Gastroesophageal sphincter (tissue), 4 donors: ENCODE results near the gene CWC25. TPM values are rescaled to one million over a fixed set of nuclear protein-coding genes. Genes with fewer than 3 reads are reported as not detected.

ENCODE experiments used
- ATAC-seq: fragments of 150-250 bp; one replicate; pipeline ENCODE4 v1.9.1; 2016; ENCODE audit warnings: mild to moderate bottlenecking, moderate library complexity
- H3K27ac ChIP-seq, 4 donors: fragments of 200-600 bp; sonication (generic) in 3 of 4; 1 replicate in 3 of 4; 2 replicates in 1 of 4; pipeline ENCODE4 v1.5.1; 2016 to 2019
- H3K27me3 ChIP-seq: fragments of 200-600 bp; sonication (generic); one replicate; pipeline ENCODE4 v1.5.1; 2019
- H3K36me3 ChIP-seq, 2 donors: fragments of 200-600 bp; sonication (generic); one replicate each; pipeline ENCODE4 v1.5.1; 2019; ENCODE audit warnings: control low read depth in 1 of 2
- H3K4me1 ChIP-seq, 3 donors: fragments of 200-600 bp; sonication (generic); 1 replicate in 2 of 3; 2 replicates in 1 of 3; pipeline ENCODE4 v1.5.1; 2016 to 2019; ENCODE audit warnings: control low read depth in 2 of 3
- H3K4me3 ChIP-seq, 2 donors: fragments of 200-600 bp; sonication (generic); one replicate each; pipeline ENCODE4 v1.5.1; 2019; ENCODE audit warnings: mild to moderate bottlenecking in 1 of 2, moderate library complexity in 1 of 2
- H3K9me3 ChIP-seq, 3 donors: fragments of 200-600 bp; sonication (generic); one replicate each; pipeline ENCODE4 v1.5.1; 2017 to 2019; ENCODE audit warnings: control low read depth in 2 of 3
- CTCF ChIP-seq, 4 experiments: fragments of 200-600 bp in 2 of 4; fragments of 450-650 bp in 2 of 4; sonication (generic) in 1 of 4; IDR thresholded peaks; one replicate each; pipeline ENCODE4 v1.5.1; 2017 to 2019; ENCODE audit warnings: antibody characterized with exemption in 4 of 4, mild to moderate bottlenecking in 2 of 4, moderate library complexity in 2 of 4
- EP300 ChIP-seq: sonication (generic); formaldehyde crosslinking; IDR thresholded peaks from one replicate; pipeline ENCODE4 v1.6.1; 2017; ENCODE audit warnings: antibody characterized with exemption, mild to moderate bottlenecking
- POLR2A ChIP-seq, 2 donors: fragments of 450-650 bp; IDR thresholded peaks; one replicate each; pipeline ENCODE4 v1.6.1; 2017; ENCODE audit warnings: antibody characterized with exemption in 2 of 2, mild to moderate bottlenecking in 2 of 2, moderate library complexity in 1 of 2
- POLR2AphosphoS5 ChIP-seq: sonication (generic); formaldehyde crosslinking; IDR thresholded peaks from one replicate; pipeline ENCODE4 v1.6.1; 2017; ENCODE audit warnings: antibody characterized with exemption
- WGBS, 2 donors: methylation state at CpG; one replicate each; pipeline ENCODE4 v1.1.5; 2018; ENCODE audit warnings: low coverage in 1 of 2; 5-methylcytosine and 5-hydroxymethylcytosine counted together
- total RNA-seq, 4 donors: library from RNA; depleted of rRNA; stranded (reverse); fragments of >200 nt; gene quantifications; one replicate each; pipeline ENCODE4 v1.1.0, GENCODE V29; 2016

The CWC25 gene
- total RNA-seq, 4 donors from 2014 or later = 13.6 to 35.0 (median 23.3) TPM

- Histone ChIP-seq H3K27me3 (no peaks in the 10 kb centered on the region), H3K4me3 (no peak overlapping the region), H3K4me1 (no peaks in the 10 kb centered on the region), H3K27ac (no peak overlapping the region), H3K36me3 (peaks cover 4 to 86% of the 10 kb centered on the region in 2 donors), H3K9me3 (no peaks in the 10 kb centered on the region)
- ATAC-seq = no peak
- TF ChIP-seq POLR2A (IDR thresholded peaks at IDR 0.05) (no peak), POLR2AphosphoS5 (no peak), EP300 (no peak), CTCF (IDR thresholded peaks at IDR 0.05) (no peak)
- WGBS, 2 donors = 92 to 100% methylated on average over 2 to 3 of the region's 3 CpGs
These were observed 41.9 kb downstream of the CWC25 start for GRCh38 chr17:38783227-38783626.

- no peaks in the 10 kb centered on the region for H3K4me1 ChIP-seq
- H3K27ac ChIP-seq = no peak overlapping the region
- peaks cover 4 to 100% of the 10 kb centered on the region in 2 donors for H3K36me3 ChIP-seq
- no peaks in the 10 kb centered on the region for H3K27me3 ChIP-seq
- 83% methylated on average over 19 of the region's 23 CpGs; no CpG with 5 or more reads in 1 of the 2 donors for WGBS, 2 donors
- no peak overlapping the region for H3K4me3 ChIP-seq
- H3K9me3 ChIP-seq = no peaks in the 10 kb centered on the region
- no peak for TF ChIP-seq POLR2AphosphoS5
- no peak for TF ChIP-seq POLR2A (IDR thresholded peaks at IDR 0.05)
- TF ChIP-seq EP300 = no peak
- TF ChIP-seq CTCF (IDR thresholded peaks at IDR 0.05) = no peak
- ATAC-seq = no peak
These were observed 45.0 kb downstream of the CWC25 start for GRCh38 chr17:38779965-38780752.

GRCh38 chr17:38777641-38778250 is 47.4 kb downstream of the CWC25 start:
- Histone ChIP-seq H3K27me3 (no peaks in the 10 kb centered on the region), H3K27ac (no peak overlapping the region), H3K4me3 (no peak overlapping the region), H3K9me3 (no peaks in the 10 kb centered on the region), H3K4me1 (no peaks in the 10 kb centered on the region), H3K36me3 (peaks cover 0 to 100% of the 10 kb centered on the region in 2 donors)
- 72 to 73% methylated on average over 3 to 5 of the region's 7 CpGs for WGBS, 2 donors
- no peak for ATAC-seq
- TF ChIP-seq EP300 (no peak), CTCF (IDR thresholded peaks at IDR 0.05) (no peak)

GRCh38 chr17:38773258-38773657 is 51.9 kb downstream of the CWC25 start:
- ATAC-seq = no peak
- H3K4me3 ChIP-seq = no peak overlapping the region
- H3K4me1 ChIP-seq = no peaks in the 10 kb centered on the region
- TF ChIP-seq POLR2A (IDR thresholded peaks at IDR 0.05) (no peak), CTCF (IDR thresholded peaks at IDR 0.05) (no peak), POLR2AphosphoS5 (no peak), EP300 (no peak)
- no peaks in the 10 kb centered on the region for H3K27me3 ChIP-seq
- no peaks in the 10 kb centered on the region for H3K9me3 ChIP-seq
- peaks cover 3 to 100% of the 10 kb centered on the region in 2 donors for H3K36me3 ChIP-seq
- H3K27ac ChIP-seq = no peak overlapping the region

GRCh38 chr17:38768417-38768816 is 56.7 kb downstream of the CWC25 start:
- TF ChIP-seq EP300 (no peak), CTCF (IDR thresholded peaks at IDR 0.05) (no peak), POLR2A (IDR thresholded peaks at IDR 0.05) (no peak), POLR2AphosphoS5 (no peak)
- H3K9me3 ChIP-seq = no peaks in the 10 kb centered on the region

More at GRCh38 chr17:38768417-38768816, 56.7 kb downstream of the CWC25 start:
- H3K36me3 ChIP-seq = peaks cover 3 to 100% of the 10 kb centered on the region in 2 donors
- no peak overlapping the region for H3K27ac ChIP-seq
- 31 to 59% methylated on average over 2 to 6 of the region's 6 CpGs for WGBS, 2 donors
- no peaks in the 10 kb centered on the region for H3K4me1 ChIP-seq
- ATAC-seq = no peak
- no peaks in the 10 kb centered on the region for H3K27me3 ChIP-seq
- no peak overlapping the region for H3K4me3 ChIP-seq
